ENCODE results near the gene CREB3L4. TPM values are rescaled to one million over a fixed set of nuclear protein-coding genes. Genes with fewer than 3 reads are reported as not detected.
A peak's percentile ranks its signal among the peaks of the same experiment; 100 is the strongest.

Gene CREB3L4
- total and polyA plus RNA-seq, 2 donors (not counting 3 experiments of a cell fraction or from before 2014, with no cell fraction given) = 8.1 to 12.1 TPM

DNA sequence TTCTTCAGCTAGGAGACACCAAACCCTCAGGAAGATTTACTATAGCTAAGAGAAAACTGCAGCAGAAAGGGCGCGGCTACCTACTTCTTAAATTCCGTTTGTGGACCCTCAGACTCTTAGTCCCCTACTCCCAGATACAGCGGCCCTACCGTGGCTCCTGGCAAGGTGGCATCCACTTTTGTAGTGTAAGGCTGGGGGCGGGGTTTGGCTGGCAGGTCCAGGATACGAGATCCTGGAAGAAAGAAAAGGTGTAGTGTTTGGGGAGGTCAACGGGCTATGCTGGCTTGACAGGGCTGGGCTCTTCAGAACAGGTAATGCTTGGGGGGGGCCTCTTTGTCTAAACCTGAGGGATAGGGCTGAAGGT, 280 bp downstream of the CREB3L4 start:
- ChIA-PET POLR2A (interaction anchor here (1.6 to 1.8 kb wide), 2 partner anchors 10 to 23 kb away, joined by 8 to 12 read pairs; partner anchors contain the start of genes JTB and RPS27), CTCF (interaction anchor here (0.8 to 4.7 kb wide), 9 partner anchors 8 to 171 kb away, joined by 3 to 37 read pairs (median 9); partner anchors contain the start of genes CRTC2, DENND4B, JTB and RAB13)
- H3K4me3 ChIP-seq (replicated peaks in 1 of 3; ENCODE audit: insufficient read depth in 1 of 3, low read depth in 1 of 3, low read length in 3 of 3) = peak overlapping the region; percentile 42 to 68 (median 62)
- intact Hi-C loops (cut with micrococcal nuclease) (no loop called here), dilution Hi-C loops (cut with MboI; ENCODE audit: extremely low pct_ligation_motif_present, low sequenced_read_pairs) (no loop called here)
- peaks cover 28% of the 10 kb centered on the region for H3K4me1 ChIP-seq (ENCODE audit: control insufficient read depth, extremely low read depth, insufficient read depth, low read length)
- H3K36me3 ChIP-seq (ENCODE audit: control insufficient read depth in 2 of 2, extremely low read depth in 1 of 2, insufficient read depth in 2 of 2, low read length in 2 of 2) = no peaks in the 10 kb centered on the region
- H3K27ac ChIP-seq (ENCODE audit: insufficient read depth, low read depth, low read length) = no peak overlapping the region
- H3K79me2 ChIP-seq (ENCODE audit: control insufficient read depth, insufficient read depth, low read length) = no peaks in the 10 kb centered on the region
- no peaks in the 10 kb centered on the region for H3K9me1 ChIP-seq (replicated peaks; ENCODE audit: control insufficient read depth, extremely low read depth, insufficient read depth, low read length)
- H3K4me2 ChIP-seq (ENCODE audit: insufficient read depth, low read length) = peak overlapping the region; percentile 83
- peak overlapping the region; percentile 16 for H2AFZ ChIP-seq (ENCODE audit: low read depth, low read length)
- peak overlapping the region; percentile 66 for H3K9ac ChIP-seq (replicated peaks; ENCODE audit: extremely low read depth, insufficient read depth, low read length)
- H4K20me1 ChIP-seq (replicated peaks; ENCODE audit: control insufficient read depth, extremely low read depth, insufficient read depth, low read length) = no peaks in the 10 kb centered on the region
- H3K27me3 ChIP-seq (ENCODE audit: control insufficient read depth in 2 of 2, insufficient read depth in 2 of 2, low read length in 2 of 2) = no peaks in the 10 kb centered on the region
- no TSS peak for BruUV-seq (replicated peaks)
- H3K9me3 ChIP-seq (replicated peaks; ENCODE audit: control insufficient read depth, insufficient read depth, low read length) = no peaks in the 10 kb centered on the region
- no peak for FAIRE-seq
- no peak for TF ChIP-seq MYC (IDR thresholded peaks at IDR 0.05; ENCODE audit: low read depth, low read length)
- TF ChIP-seq FOS (IDR thresholded peaks at IDR 0.05; ENCODE audit: borderline replicate concordance, insufficient read depth, low read length) = no peak
- TF ChIP-seq, protein P1, sequence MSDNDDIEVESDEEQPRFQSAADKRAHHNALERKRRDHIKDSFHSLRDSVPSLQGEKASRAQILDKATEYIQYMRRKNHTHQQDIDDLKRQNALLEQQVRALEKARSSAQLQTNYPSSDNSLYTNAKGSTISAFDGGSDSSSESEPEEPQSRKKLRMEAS (IDR thresholded peaks at IDR 0.05; ENCODE audit: insufficient read depth, insufficient read length) = no peak
- no peak for TF ChIP-seq EZH2 (IDR thresholded peaks at IDR 0.05; ENCODE audit: borderline replicate concordance, low read depth, low read length, severe bottlenecking)
- TF ChIP-seq JUN (IDR thresholded peaks at IDR 0.05; ENCODE audit: borderline replicate concordance, insufficient read depth, insufficient read length, low read depth) = no peak
- TF ChIP-seq GATA2 (IDR thresholded peaks at IDR 0.05; ENCODE audit: insufficient read depth, insufficient read length, low read depth, low read length) = no peak
- no peak for TF ChIP-seq POLR2AphosphoS5 (IDR thresholded peaks at IDR 0.05; ENCODE audit: insufficient read depth, low read depth, low read length)
- TF ChIP-seq POLR2A (IDR thresholded peaks at IDR 0.05; ENCODE audit: low read depth, low read length) = no peak
- TF ChIP-seq, protein P2, sequence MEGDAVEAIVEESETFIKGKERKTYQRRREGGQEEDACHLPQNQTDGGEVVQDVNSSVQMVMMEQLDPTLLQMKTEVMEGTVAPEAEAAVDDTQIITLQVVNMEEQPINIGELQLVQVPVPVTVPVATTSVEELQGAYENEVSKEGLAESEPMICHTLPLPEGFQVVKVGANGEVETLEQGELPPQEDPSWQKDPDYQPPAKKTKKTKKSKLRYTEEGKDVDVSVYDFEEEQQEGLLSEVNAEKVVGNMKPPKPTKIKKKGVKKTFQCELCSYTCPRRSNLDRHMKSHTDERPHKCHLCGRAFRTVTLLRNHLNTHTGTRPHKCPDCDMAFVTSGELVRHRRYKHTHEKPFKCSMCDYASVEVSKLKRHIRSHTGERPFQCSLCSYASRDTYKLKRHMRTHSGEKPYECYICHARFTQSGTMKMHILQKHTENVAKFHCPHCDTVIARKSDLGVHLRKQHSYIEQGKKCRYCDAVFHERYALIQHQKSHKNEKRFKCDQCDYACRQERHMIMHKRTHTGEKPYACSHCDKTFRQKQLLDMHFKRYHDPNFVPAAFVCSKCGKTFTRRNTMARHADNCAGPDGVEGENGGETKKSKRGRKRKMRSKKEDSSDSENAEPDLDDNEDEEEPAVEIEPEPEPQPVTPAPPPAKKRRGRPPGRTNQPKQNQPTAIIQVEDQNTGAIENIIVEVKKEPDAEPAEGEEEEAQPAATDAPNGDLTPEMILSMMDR (IDR thresholded peaks at IDR 0.05; ENCODE audit: extremely low read depth in 1 of 2, insufficient read depth in 1 of 2, low read depth in 1 of 2, low read length in 2 of 2) = no peak
- DNase-seq (ENCODE audit: low read depth, low spot score) = no peak

Data from endothelial cell of umbilical vein (primary cell).